ENCODE measurements around the gene NDOR1. TPM values are rescaled to one million over a fixed set of nuclear protein-coding genes. Genes with fewer than 3 reads are reported as not detected.
A peak's percentile ranks its signal among the peaks of the same experiment; 100 is the strongest.

Gene NDOR1
- total and polyA plus RNA-seq, 12 donors, result 4.6 to 10.6 (median 5.6) TPM

GRCh38 chr9:137191691-137192447 lies 13.6 kb upstream of the NDOR1 start:
- H3K9me3 ChIP-seq, result no peaks in the 10 kb centered on the region
- 82% methylated on average over 22 of the region's 22 CpGs for WGBS, 2 donors
- peaks cover 29 to 79% (median 54%) of the 10 kb centered on the region in 9 donors for H3K4me1 ChIP-seq
- H3K36me3 ChIP-seq, result peaks cover 0 to 36% (median 16%) of the 10 kb centered on the region in 9 donors
- ATAC-seq (no peak), DNase-seq (no peak)
- TF ChIP-seq CTCF (IDR thresholded peaks at IDR 0.05), result no peak
- no peaks in the 10 kb centered on the region for H3K27me3 ChIP-seq
- H3K27ac ChIP-seq, result peak overlapping the region in 2 of 10 donors; percentile 21 to 74
- H3K4me3 ChIP-seq, result no peak overlapping the region
- intact Hi-C loops (cut with DNase I), result loop anchor here in 1 of 10 donors (5.0 kb wide), 1 partner anchor 35 kb away; the partner anchor contains the start of genes CYSRT1 and RNF224

- H3K27me3 ChIP-seq, result no peaks in the 10 kb centered on the region
- intact Hi-C loops (cut with DNase I), result loop anchor here in 1 of 10 donors (5.0 kb wide), 1 partner anchor 35 kb away; the partner anchor contains the start of genes CYSRT1 and RNF224
- no peak overlapping the region for H3K4me3 ChIP-seq
- H3K27ac ChIP-seq, result peak overlapping the region in 2 of 10 donors; percentile 21 to 74
- H3K9me3 ChIP-seq, result no peaks in the 10 kb centered on the region
- H3K36me3 ChIP-seq, result peaks cover 0 to 30% (median 16%) of the 10 kb centered on the region in 9 donors
- TF ChIP-seq CTCF (IDR thresholded peaks at IDR 0.05), result no peak
- ATAC-seq (no peak), DNase-seq (no peak)
- peaks cover 24 to 79% (median 50%) of the 10 kb centered on the region in 9 donors for H3K4me1 ChIP-seq
- 74 to 82% methylated on average over 10 of the region's 10 CpGs for WGBS, 2 donors
These were observed 13.1 kb upstream of the NDOR1 start for GRCh38 chr9:137192448-137192780.

GRCh38 chr9:137192859-137193258 lies 12.6 kb upstream of the NDOR1 start:
- DNase-seq (no peak), ATAC-seq (no peak)
- no peaks in the 10 kb centered on the region for H3K9me3 ChIP-seq
- WGBS, 2 donors, result 83 to 86% methylated on average over 2 of the region's 2 CpGs
- peaks cover 0 to 30% (median 16%) of the 10 kb centered on the region in 9 donors for H3K36me3 ChIP-seq
- H3K4me1 ChIP-seq, result peaks cover 24 to 79% (median 50%) of the 10 kb centered on the region in 9 donors
- intact Hi-C loops (cut with DNase I), result loop anchor here in 1 of 10 donors (5.0 kb wide), 1 partner anchor 34 kb away; the partner anchor contains the start of genes CYSRT1 and RNF224
- H3K27ac ChIP-seq, result peak overlapping the region in 3 of 10 donors; percentile 22 to 74 (median 72)
- no peaks in the 10 kb centered on the region for H3K27me3 ChIP-seq
- H3K4me3 ChIP-seq, result no peak overlapping the region
- no peak for TF ChIP-seq CTCF (IDR thresholded peaks at IDR 0.05)

DNA sequence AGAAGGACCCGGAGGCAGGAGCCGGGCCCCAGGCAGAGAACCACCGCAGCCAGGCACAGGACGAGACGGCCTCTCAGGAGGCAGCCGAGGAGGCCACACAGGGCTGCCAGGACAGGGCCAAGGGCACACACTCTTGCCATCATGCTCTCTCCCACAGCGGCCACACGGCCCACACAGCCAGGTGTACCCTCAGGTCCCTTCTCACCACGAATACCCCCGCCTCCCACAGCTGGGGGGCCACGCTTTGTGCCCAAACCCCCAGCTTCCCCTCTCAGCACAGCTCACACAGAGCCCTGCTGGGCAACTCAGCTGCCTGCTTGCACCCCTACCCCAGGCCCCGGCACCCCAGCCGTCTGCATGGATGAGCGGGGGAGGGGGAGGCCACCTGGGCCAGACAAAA lies 11.7 kb upstream of the NDOR1 start:
- H3K4me1 ChIP-seq, result peaks cover 31 to 86% (median 59%) of the 10 kb centered on the region in 9 donors

More for the DNA sequence above, 11.7 kb upstream of the NDOR1 start:
- Histone ChIP-seq H3K27ac (peak overlapping the region in 9 of 10 donors; percentile 9 to 83 (median 74)), H3K9me3 (no peaks in the 10 kb centered on the region), H3K27me3 (no peaks in the 10 kb centered on the region), H3K36me3 (peaks cover 0 to 30% (median 16%) of the 10 kb centered on the region in 9 donors), H3K4me3 (peak overlapping the region in 3 of 10 donors; percentile 5 to 30 (median 16))
- ATAC-seq, result no peak
- 74 to 84% methylated on average over 12 to 14 of the region's 14 CpGs for WGBS, 2 donors
- intact Hi-C loops (cut with DNase I), result loop anchor here in 1 of 10 donors (5.0 kb wide), 1 partner anchor 34 kb away; the partner anchor contains the start of genes CYSRT1 and RNF224
- DNase-seq, result no peak
- TF ChIP-seq CTCF (IDR thresholded peaks at IDR 0.05), result no peak
